GM12878 (cell line): ENCODE measurements around the gene CENPF.

Source experiments
- BHLHE40 ChIP-seq, 2 experiments: fragments of 450-650 bp in 1 of 2; IDR thresholded peaks; 2 replicates each; pipeline ENCODE4 v1.6.1; 2011 to 2017; ENCODE audit warnings: low read depth in 2 of 2, borderline replicate concordance in 1 of 2, improper control_type of control experiment in 1 of 2, low read length in 1 of 2, mild to moderate bottlenecking in 1 of 2
- CEBPB ChIP-seq, 2 experiments: fragments of 150-350 bp in 1 of 2; IDR thresholded peaks; 2 replicates each; pipeline ENCODE4 v1.6.1; 2012 to 2014; ENCODE audit warnings: low read depth in 2 of 2, low read length in 2 of 2, borderline replicate concordance in 1 of 2, inconsistent platforms in 1 of 2
- CHD2 ChIP-seq: IDR thresholded peaks from 2 replicates; pipeline ENCODE4 v1.6.1; 2011; ENCODE audit warnings: low read depth, low read length, improper control_type of control experiment, borderline replicate concordance
- CTCF ChIP-seq, 3 experiments: IDR thresholded peaks in 2 of 3; conservative IDR thresholded peaks in 1 of 3; 2 replicates each; pipeline ENCODE4 v1.5.1; 2011; ENCODE audit warnings: low read depth in 3 of 3, low read length in 3 of 3, mild to moderate bottlenecking in 3 of 3, control low read depth in 2 of 3, moderate library complexity in 2 of 3, inconsistent platforms in 1 of 3, mixed read lengths in 1 of 3; ENCODE audit not compliant: control insufficient read depth in 2 of 3, insufficient read depth in 1 of 3; ENCODE audit errors: extremely low read depth in 1 of 3
- ETV6 ChIP-seq, 2 experiments: fragments of 450-650 bp in 1 of 2; IDR thresholded peaks in 1 of 2; conservative IDR thresholded peaks in 1 of 2; 2 replicates each; pipeline ENCODE4 v1.6.1; 2014; ENCODE audit warnings: antibody characterized with exemption in 1 of 2, borderline replicate concordance in 1 of 2, low read depth in 1 of 2, mild to moderate bottlenecking in 1 of 2, moderate library complexity in 1 of 2
- EZH2 ChIP-seq: IDR thresholded peaks from 2 replicates; pipeline ENCODE4 v1.6.1; 2012; ENCODE audit warnings: low read depth, mild to moderate bottlenecking, control low read depth, inconsistent platforms, low read length, borderline replicate concordance; ENCODE audit not compliant: control insufficient read depth
- NFYB ChIP-seq: IDR thresholded peaks from 2 replicates; pipeline ENCODE4 v1.6.1; 2011; ENCODE audit warnings: low read depth, mild to moderate bottlenecking, low read length, improper control_type of control experiment, moderate library complexity; ENCODE audit not compliant: insufficient read depth
- NR2F1 ChIP-seq: fragments of 450-650 bp; conservative IDR thresholded peaks from 2 replicates; pipeline ENCODE4 v1.6.1; 2017; ENCODE audit warnings: mild to moderate bottlenecking
- RAD51 ChIP-seq: fragments of 450-650 bp; IDR thresholded peaks from 2 replicates; pipeline ENCODE4 v1.6.1; 2016; ENCODE audit warnings: moderate library complexity, mild to moderate bottlenecking, inconsistent platforms
- TF ChIP-seq, protein P1 (sequence below): fragments of 450-650 bp; formaldehyde crosslinking; IDR thresholded peaks from 2 replicates; pipeline ENCODE4 v1.5.0; 2022; ENCODE audit warnings: mild to moderate bottlenecking, missing genetic modification characterization
- TF ChIP-seq, protein P2 (sequence below): IDR thresholded peaks from 2 replicates; pipeline ENCODE4 v1.6.1; 2012; ENCODE audit warnings: mild to moderate bottlenecking, low read depth, low read length
- TF ChIP-seq, protein P3 (sequence below): IDR thresholded peaks from 2 replicates; pipeline ENCODE4 v1.6.1; 2012; ENCODE audit warnings: low read depth, low read length, improper control_type of control experiment

DNA sequence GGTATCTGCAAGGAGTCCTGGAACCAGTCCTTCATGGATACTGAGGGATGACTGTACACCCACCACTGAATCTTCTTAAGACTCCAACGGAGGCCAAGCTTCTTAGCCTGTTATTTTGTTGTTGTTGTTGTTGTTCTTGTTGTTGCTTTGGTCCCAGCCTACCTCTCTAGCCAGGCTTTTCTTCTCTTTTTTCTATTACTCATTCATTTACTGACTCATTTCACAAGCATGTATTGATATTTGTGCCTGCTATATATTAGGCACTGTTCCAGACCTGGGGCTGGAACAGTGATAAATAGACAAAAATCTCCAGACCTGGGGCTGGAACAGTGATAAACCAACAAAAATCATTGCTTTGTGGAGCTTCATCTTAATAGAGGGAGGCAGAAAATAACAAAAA, 20.4 kb downstream of the CENPF start:
- TF ChIP-seq EZH2, result no peak
- no peak for TF ChIP-seq NFYB
- no peak for TF ChIP-seq CTCF (IDR thresholded peaks at IDR 0.05 in 2 of 3, conservative IDR thresholded peaks at IDR 0.05 in 1 of 3; ENCODE audit: control insufficient read depth in 2 of 3, extremely low read depth in 1 of 3, insufficient read depth in 1 of 3, low read depth in 3 of 3, low read length in 3 of 3)
- TF ChIP-seq, protein P1, sequence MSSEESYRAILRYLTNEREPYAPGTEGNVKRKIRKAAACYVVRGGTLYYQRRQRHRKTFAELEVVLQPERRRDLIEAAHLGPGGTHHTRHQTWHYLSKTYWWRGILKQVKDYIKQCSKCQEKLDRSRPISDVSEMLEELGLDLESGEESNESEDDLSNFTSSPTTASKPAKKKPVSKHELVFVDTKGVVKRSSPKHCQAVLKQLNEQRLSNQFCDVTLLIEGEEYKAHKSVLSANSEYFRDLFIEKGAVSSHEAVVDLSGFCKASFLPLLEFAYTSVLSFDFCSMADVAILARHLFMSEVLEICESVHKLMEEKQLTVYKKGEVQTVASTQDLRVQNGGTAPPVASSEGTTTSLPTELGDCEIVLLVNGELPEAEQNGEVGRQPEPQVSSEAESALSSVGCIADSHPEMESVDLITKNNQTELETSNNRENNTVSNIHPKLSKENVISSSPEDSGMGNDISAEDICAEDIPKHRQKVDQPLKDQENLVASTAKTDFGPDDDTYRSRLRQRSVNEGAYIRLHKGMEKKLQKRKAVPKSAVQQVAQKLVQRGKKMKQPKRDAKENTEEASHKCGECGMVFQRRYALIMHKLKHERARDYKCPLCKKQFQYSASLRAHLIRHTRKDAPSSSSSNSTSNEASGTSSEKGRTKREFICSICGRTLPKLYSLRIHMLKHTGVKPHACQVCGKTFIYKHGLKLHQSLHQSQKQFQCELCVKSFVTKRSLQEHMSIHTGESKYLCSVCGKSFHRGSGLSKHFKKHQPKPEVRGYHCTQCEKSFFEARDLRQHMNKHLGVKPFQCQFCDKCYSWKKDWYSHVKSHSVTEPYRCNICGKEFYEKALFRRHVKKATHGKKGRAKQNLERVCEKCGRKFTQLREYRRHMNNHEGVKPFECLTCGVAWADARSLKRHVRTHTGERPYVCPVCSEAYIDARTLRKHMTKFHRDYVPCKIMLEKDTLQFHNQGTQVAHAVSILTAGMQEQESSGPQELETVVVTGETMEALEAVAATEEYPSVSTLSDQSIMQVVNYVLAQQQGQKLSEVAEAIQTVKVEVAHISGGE, result no peak
- TF ChIP-seq RAD51, result no peak
- TF ChIP-seq CHD2, result no peak
- no peak for TF ChIP-seq ETV6 (conservative IDR thresholded peaks at IDR 0.05 in 1 of 2, IDR thresholded peaks at IDR 0.05 in 1 of 2; ENCODE audit: borderline replicate concordance in 1 of 2, low read depth in 1 of 2)
- TF ChIP-seq, protein P2, sequence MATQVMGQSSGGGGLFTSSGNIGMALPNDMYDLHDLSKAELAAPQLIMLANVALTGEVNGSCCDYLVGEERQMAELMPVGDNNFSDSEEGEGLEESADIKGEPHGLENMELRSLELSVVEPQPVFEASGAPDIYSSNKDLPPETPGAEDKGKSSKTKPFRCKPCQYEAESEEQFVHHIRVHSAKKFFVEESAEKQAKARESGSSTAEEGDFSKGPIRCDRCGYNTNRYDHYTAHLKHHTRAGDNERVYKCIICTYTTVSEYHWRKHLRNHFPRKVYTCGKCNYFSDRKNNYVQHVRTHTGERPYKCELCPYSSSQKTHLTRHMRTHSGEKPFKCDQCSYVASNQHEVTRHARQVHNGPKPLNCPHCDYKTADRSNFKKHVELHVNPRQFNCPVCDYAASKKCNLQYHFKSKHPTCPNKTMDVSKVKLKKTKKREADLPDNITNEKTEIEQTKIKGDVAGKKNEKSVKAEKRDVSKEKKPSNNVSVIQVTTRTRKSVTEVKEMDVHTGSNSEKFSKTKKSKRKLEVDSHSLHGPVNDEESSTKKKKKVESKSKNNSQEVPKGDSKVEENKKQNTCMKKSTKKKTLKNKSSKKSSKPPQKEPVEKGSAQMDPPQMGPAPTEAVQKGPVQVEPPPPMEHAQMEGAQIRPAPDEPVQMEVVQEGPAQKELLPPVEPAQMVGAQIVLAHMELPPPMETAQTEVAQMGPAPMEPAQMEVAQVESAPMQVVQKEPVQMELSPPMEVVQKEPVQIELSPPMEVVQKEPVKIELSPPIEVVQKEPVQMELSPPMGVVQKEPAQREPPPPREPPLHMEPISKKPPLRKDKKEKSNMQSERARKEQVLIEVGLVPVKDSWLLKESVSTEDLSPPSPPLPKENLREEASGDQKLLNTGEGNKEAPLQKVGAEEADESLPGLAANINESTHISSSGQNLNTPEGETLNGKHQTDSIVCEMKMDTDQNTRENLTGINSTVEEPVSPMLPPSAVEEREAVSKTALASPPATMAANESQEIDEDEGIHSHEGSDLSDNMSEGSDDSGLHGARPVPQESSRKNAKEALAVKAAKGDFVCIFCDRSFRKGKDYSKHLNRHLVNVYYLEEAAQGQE, result no peak
- TF ChIP-seq BHLHE40 (IDR thresholded peaks at IDR 0.05; ENCODE audit: borderline replicate concordance in 1 of 2, low read depth in 2 of 2, low read length in 1 of 2), result no peak
- TF ChIP-seq NR2F1, result no peak
- TF ChIP-seq, protein P3, sequence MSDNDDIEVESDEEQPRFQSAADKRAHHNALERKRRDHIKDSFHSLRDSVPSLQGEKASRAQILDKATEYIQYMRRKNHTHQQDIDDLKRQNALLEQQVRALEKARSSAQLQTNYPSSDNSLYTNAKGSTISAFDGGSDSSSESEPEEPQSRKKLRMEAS, result no peak
- TF ChIP-seq CEBPB (IDR thresholded peaks at IDR 0.05; ENCODE audit: borderline replicate concordance in 1 of 2, low read depth in 2 of 2, low read length in 2 of 2), result no peak
